Mesenchymal stem cell (in vitro differentiated cells and primary cell): ENCODE measurements around the gene NUP62CL.
"Not testable (repeated sequence)": the region's sequence is repeated elsewhere in the genome, so short reads cannot be mapped to it uniquely, and the experiment has no call there.

Experiments used
- DNase-seq: peaks from one replicate; pipeline ENCODE4 v3.0.0-alpha.2; 2013
- H2AFZ ChIP-seq: one replicate; pipeline ENCODE4 v1.6.1; 2013; ENCODE audit warnings: low read depth, mild to moderate bottlenecking, control low read depth, inconsistent platforms, low read length, moderate library complexity
- H2AK5ac ChIP-seq: 2 replicates; pipeline ENCODE4 v1.6.1; 2013; ENCODE audit warnings: low read length, moderate library complexity, mild to moderate bottlenecking, inconsistent platforms; ENCODE audit not compliant: severe bottlenecking
- H2BK120ac ChIP-seq: one replicate; pipeline ENCODE4 v1.6.1; 2013; ENCODE audit warnings: low read depth, mild to moderate bottlenecking, inconsistent platforms, low read length, moderate library complexity
- H2BK12ac ChIP-seq, 2 experiments: one replicate each; pipeline ENCODE4 v1.6.1; 2013; ENCODE audit warnings: inconsistent platforms in 2 of 2, low read length in 2 of 2, mild to moderate bottlenecking in 2 of 2, moderate library complexity in 2 of 2, control low read depth in 1 of 2
- H2BK15ac ChIP-seq: one replicate; pipeline ENCODE4 v1.6.1; 2013; ENCODE audit warnings: mild to moderate bottlenecking, low read depth, inconsistent platforms; ENCODE audit not compliant: poor library complexity, severe bottlenecking
- H2BK5ac ChIP-seq: 2 replicates; pipeline ENCODE4 v1.6.1; 2013; ENCODE audit warnings: low read depth, mild to moderate bottlenecking, low read length, control low read depth, inconsistent platforms; ENCODE audit not compliant: poor library complexity, severe bottlenecking
- H3K14ac ChIP-seq, 2 experiments: one replicate each; pipeline ENCODE4 v1.6.1; 2013; ENCODE audit warnings: inconsistent platforms in 2 of 2, low read length in 2 of 2, control low read depth in 1 of 2, mild to moderate bottlenecking in 1 of 2, moderate library complexity in 1 of 2
- H3K18ac ChIP-seq, 2 experiments: one replicate each; pipeline ENCODE4 v1.6.1; 2013; ENCODE audit warnings: inconsistent platforms in 2 of 2, low read length in 2 of 2, control low read depth in 1 of 2, low read depth in 1 of 2, mild to moderate bottlenecking in 1 of 2
- H3K23ac ChIP-seq, 2 experiments: one replicate each; pipeline ENCODE4 v1.6.1; 2013; ENCODE audit warnings: inconsistent platforms in 2 of 2, low read length in 2 of 2, mild to moderate bottlenecking in 2 of 2, moderate library complexity in 2 of 2, control low read depth in 1 of 2
- H3K27ac ChIP-seq: 2 replicates; pipeline ENCODE4 v1.5.1; 2013; ENCODE audit warnings: mild to moderate bottlenecking, moderate library complexity, low read length, control low read depth, inconsistent platforms; ENCODE audit not compliant: poor library complexity, severe bottlenecking
- H3K27me3 ChIP-seq, 2 experiments: 2 replicates each; pipeline versions ENCODE4 v1.6.1 to v1.7.0; 2013; ENCODE audit warnings: low read length in 2 of 2, mild to moderate bottlenecking in 2 of 2, moderate library complexity in 2 of 2, control low read depth in 1 of 2, inconsistent platforms in 1 of 2; ENCODE audit not compliant: control insufficient read depth in 1 of 2, insufficient read depth in 1 of 2
- H3K36me3 ChIP-seq, 2 experiments: 2 replicates each; pipeline versions ENCODE4 v1.6.1 to v1.7.0; 2013; ENCODE audit warnings: low read length in 2 of 2, control low read depth in 1 of 2, inconsistent platforms in 1 of 2, low read depth in 1 of 2, mild to moderate bottlenecking in 1 of 2; ENCODE audit not compliant: insufficient read depth in 2 of 2, control insufficient read depth in 1 of 2
- H3K4ac ChIP-seq, 2 experiments: one replicate each; pipeline ENCODE4 v1.6.1; 2013; ENCODE audit warnings: inconsistent platforms in 2 of 2, low read length in 2 of 2, mild to moderate bottlenecking in 2 of 2, moderate library complexity in 2 of 2, control low read depth in 1 of 2, low read depth in 1 of 2
- H3K4me1 ChIP-seq: 2 replicates; pipeline ENCODE4 v1.6.1; 2013; ENCODE audit warnings: low read depth, low read length, control low read depth; ENCODE audit not compliant: control insufficient read depth, insufficient read depth
- H3K4me2 ChIP-seq: 2 replicates; pipeline ENCODE4 v1.6.1; 2013; ENCODE audit warnings: low read length, mild to moderate bottlenecking, inconsistent platforms; ENCODE audit not compliant: poor library complexity, severe bottlenecking
- H3K4me3 ChIP-seq, 2 experiments: 2 replicates each; pipeline versions ENCODE4 v1.5.1 to v1.7.0; 2013; ENCODE audit warnings: low read length in 2 of 2, mild to moderate bottlenecking in 2 of 2, control low read depth in 1 of 2, low read depth in 1 of 2; ENCODE audit not compliant: insufficient read depth in 1 of 2
- H3K79me1 ChIP-seq: replicated peaks from 2 replicates; pipeline ENCODE4 v1.6.1; 2013; ENCODE audit warnings: mild to moderate bottlenecking, control low read depth, low read length, inconsistent platforms; ENCODE audit not compliant: poor library complexity, severe bottlenecking
- H3K9ac ChIP-seq: 2 replicates; pipeline ENCODE4 v1.7.0; 2013; ENCODE audit warnings: mild to moderate bottlenecking, low read length, moderate library complexity
- H3K9me3 ChIP-seq: 2 replicates; pipeline ENCODE4 v1.7.0; 2013; ENCODE audit warnings: mild to moderate bottlenecking, low read length; ENCODE audit not compliant: control insufficient read depth
- H4K8ac ChIP-seq: one replicate; pipeline ENCODE4 v1.6.1; 2013; ENCODE audit warnings: inconsistent platforms, mild to moderate bottlenecking, low read length, moderate library complexity
- H4K91ac ChIP-seq: one replicate; pipeline ENCODE4 v1.6.1; 2013; ENCODE audit warnings: mild to moderate bottlenecking, low read length, inconsistent platforms
- WGBS: methylation state at CpG from one replicate; pipeline ENCODE4 v1.1.7; 2013; ENCODE audit warnings: mixed read lengths; 5-methylcytosine and 5-hydroxymethylcytosine counted together

The NUP62CL gene

DNA sequence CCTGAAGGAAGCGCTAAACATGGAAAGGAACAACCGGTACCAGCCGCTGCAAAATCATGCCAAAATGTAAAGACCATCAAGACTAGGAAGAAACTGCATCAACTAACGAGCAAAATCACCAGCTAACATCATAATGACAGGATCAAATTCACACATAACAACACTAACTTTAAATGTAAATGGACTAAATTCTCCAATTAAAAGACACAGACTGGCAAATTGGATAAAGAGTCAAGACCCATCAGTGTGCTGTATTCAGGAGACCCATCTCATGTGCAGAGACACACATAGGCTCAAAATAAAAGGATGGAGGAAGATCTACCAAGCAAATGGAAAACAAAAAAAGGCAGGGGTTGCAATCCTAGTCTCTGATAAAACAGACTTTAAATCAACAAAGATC, 48.6 kb downstream of the NUP62CL start:
- not testable (repeated sequence) for H2BK5ac ChIP-seq, H2BK12ac ChIP-seq, H4K8ac ChIP-seq, H2AK5ac ChIP-seq, H3K14ac ChIP-seq, H3K36me3 ChIP-seq, H3K4ac ChIP-seq, H3K4me1 ChIP-seq, H3K18ac ChIP-seq, H3K4me3 ChIP-seq, H3K9me3 ChIP-seq, DNase-seq, H2BK120ac ChIP-seq, H3K9ac ChIP-seq, H4K91ac ChIP-seq, H3K27ac ChIP-seq, H3K23ac ChIP-seq, H2AFZ ChIP-seq, H2BK15ac ChIP-seq, H3K27me3 ChIP-seq, H3K4me2 ChIP-seq, H3K79me1 ChIP-seq
- no CpG with 5 or more reads among the region's 4 CpGs for WGBS

DNA sequence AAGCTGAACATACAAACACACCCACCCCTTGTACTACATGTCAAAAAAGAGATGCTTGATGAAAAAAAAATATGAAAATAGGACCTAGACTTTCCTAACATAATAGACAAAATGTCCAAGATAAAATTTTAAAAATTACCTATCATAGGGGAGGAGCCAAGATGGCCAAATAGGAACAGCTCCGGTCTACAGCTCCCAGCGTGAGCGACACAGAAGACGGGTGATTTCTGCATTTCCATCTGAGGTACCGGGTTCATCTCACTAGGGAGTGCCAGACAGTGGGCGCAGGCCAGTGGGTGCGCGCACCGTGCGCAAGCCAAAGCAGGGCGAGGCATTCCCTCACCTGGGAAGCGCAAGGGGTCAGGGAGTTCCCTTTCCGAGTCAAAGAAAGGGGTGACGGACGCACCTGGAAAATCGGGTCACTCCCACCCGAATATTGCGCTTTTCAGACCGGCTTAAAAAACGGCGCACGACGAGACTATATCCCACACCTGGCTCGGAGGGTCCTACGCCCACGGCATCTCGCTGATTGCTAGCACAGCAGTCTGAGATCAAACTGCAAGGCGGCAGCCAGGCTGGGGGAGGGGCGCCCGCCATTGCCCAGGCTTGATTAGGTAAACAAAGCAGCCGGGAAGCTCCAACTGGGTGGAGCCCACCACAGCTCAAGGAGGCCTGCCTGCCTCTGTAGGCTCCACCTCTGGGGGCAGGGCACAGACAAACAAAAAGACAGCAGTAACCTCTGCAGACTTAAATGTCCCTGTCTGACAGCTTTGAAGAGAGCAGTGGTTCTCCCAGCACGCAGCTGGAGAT, 50.4 kb downstream of the NUP62CL start:
- H3K14ac ChIP-seq, H3K23ac ChIP-seq, H4K91ac ChIP-seq, H2BK120ac ChIP-seq, H3K27ac ChIP-seq, H3K9me3 ChIP-seq, H2BK5ac ChIP-seq, H2BK15ac ChIP-seq, H3K27me3 ChIP-seq, H3K4me1 ChIP-seq, H2AK5ac ChIP-seq, H2BK12ac ChIP-seq, H3K4ac ChIP-seq, H3K9ac ChIP-seq, H3K36me3 ChIP-seq, H3K79me1 ChIP-seq, H2AFZ ChIP-seq, H4K8ac ChIP-seq, H3K18ac ChIP-seq, DNase-seq, H3K4me2 ChIP-seq: not testable (repeated sequence)
- peak overlapping the region in 1 of 2 experiments; percentile 44 for H3K4me3 ChIP-seq
- WGBS: 22% methylated on average over 10 of the region's 32 CpGs

DNA sequence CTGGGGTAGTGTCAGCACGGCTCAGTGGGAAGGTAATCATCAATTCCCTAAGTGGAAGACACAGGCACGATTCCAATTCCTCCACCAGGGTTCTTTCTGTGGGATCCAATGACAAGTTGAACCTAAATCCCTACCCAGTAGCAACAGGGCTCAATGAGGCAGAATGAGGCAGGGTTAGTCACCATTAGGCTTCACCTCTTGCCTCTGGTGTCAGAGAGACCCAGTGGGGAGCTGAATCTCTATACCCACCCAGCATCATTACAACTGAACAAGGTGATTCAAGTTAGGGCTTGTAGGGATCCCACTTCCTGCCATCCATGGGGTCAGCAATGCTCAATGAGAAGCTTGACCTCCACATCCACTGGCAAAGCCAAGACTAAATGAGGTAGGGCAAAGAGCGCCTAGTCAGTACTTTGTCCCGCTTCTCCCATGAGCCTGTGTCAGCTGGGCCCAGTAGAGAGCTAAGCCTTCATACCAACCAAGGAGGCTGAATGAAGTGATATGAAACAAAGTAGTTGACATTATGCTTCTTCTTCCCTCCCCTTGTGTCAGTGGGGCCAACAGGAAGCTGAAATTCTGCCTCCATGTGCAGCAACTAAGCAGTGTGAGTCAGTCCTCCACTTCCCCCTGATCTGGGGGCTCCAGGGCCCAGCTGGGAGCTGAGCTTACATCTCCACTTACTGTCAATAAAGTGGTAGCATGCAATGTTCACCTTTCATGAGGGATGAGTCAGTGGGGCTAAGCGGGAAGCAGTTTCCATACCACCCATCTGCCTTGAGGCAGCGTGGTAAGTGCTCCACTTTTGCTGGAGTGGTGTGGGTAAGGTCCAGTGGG, 51.2 kb downstream of the NUP62CL start:
- Histone ChIP-seq H3K9me3 (peaks cover 3% of the 10 kb centered on the region), H3K27me3 (no peaks in the 10 kb centered on the region), H3K4ac (no peak overlapping the region), H4K91ac (no peak overlapping the region), H3K4me2 (no peak overlapping the region), H2AK5ac (no peak overlapping the region), H3K14ac (no peak overlapping the region), H2BK12ac (no peak overlapping the region), H3K79me1 (no peaks in the 10 kb centered on the region), H2AFZ (no peak overlapping the region), H3K23ac (no peak overlapping the region), H2BK15ac (no peak overlapping the region), H3K4me3 (no peak overlapping the region), H3K4me1 (peaks cover 2% of the 10 kb centered on the region), H2BK120ac (no peak overlapping the region), H3K36me3 (no peaks in the 10 kb centered on the region), H4K8ac (no peak overlapping the region), H3K27ac (no peak overlapping the region), H2BK5ac (no peak overlapping the region), H3K18ac (no peak overlapping the region), H3K9ac (no peak overlapping the region)
- peak; percentile 38 for DNase-seq
- 80% methylated on average over 5 of the region's 6 CpGs for WGBS

DNA sequence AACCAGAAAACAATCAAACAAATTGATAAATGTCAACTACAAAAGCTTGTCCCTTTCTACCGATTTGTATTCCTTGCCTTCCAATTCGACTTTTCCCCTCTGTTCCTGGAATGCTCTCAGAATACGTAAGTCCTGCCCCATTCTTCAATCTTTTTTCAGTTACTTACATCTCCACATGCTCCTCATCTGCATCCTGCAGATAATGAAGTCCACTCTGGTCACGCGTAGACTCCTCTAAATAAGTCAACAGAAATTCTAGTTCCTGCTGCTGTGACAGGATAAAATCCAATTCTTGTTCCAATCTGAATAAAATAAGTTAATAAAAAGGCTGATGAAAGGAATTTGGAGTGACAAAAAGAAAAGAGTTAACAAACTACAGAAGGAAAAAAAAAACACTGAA, 53.2 kb downstream of the NUP62CL start:
- H3K18ac ChIP-seq: no peak overlapping the region
- H3K23ac ChIP-seq: no peak overlapping the region
- H4K8ac ChIP-seq: no peak overlapping the region
- no peak overlapping the region for H3K4ac ChIP-seq
- H2BK15ac ChIP-seq: no peak overlapping the region
- 98% methylated on average over 5 of the region's 5 CpGs for WGBS
- no peak for DNase-seq
- H4K91ac ChIP-seq: no peak overlapping the region
- H3K4me3 ChIP-seq: no peak overlapping the region
- no peak overlapping the region for H2BK12ac ChIP-seq
- H2BK5ac ChIP-seq: no peak overlapping the region
- no peaks in the 10 kb centered on the region for H3K36me3 ChIP-seq
- H3K27ac ChIP-seq: no peak overlapping the region
- no peak overlapping the region for H2AFZ ChIP-seq
- H3K79me1 ChIP-seq: no peaks in the 10 kb centered on the region
- H3K4me1 ChIP-seq: peaks cover 2% of the 10 kb centered on the region
- no peak overlapping the region for H3K9ac ChIP-seq
- H2BK120ac ChIP-seq: no peak overlapping the region
- H2AK5ac ChIP-seq: no peak overlapping the region
- H3K14ac ChIP-seq: no peak overlapping the region
- H3K27me3 ChIP-seq: peaks cover 0 to 2% of the 10 kb centered on the region in 2 experiments
- H3K4me2 ChIP-seq: no peak overlapping the region
- H3K9me3 ChIP-seq: peaks cover 3% of the 10 kb centered on the region
